ENCODE data around the gene RFPL3.

- TF ChIP-seq CTCF (tag by site-specific recombination; IDR thresholded peaks at IDR 0.05) (no peak), RBAK (tag by site-specific recombination; IDR thresholded peaks at IDR 0.05) (no peak), ZBTB49 (tag by site-specific recombination; IDR thresholded peaks at IDR 0.05; ENCODE audit: low read depth) (no peak), ZNF18 (tag by site-specific recombination; IDR thresholded peaks at IDR 0.05) (no peak), ZNF623 (tag by site-specific recombination; IDR thresholded peaks at IDR 0.05) (no peak), ATF2 (tag by site-specific recombination; IDR thresholded peaks at IDR 0.05; ENCODE audit: low read depth) (no peak), KLF9 (tag by site-specific recombination; IDR thresholded peaks at IDR 0.05; ENCODE audit: low read depth) (no peak), ZNF335 (tag by site-specific recombination; conservative IDR thresholded peaks at IDR 0.05) (no peak), ZBTB44 (tag by site-specific recombination; IDR thresholded peaks at IDR 0.05) (no peak)
Observed at GRCh38 chr22:32312748-32313147, 44.9 kb upstream of the RFPL3 start.
